ENCODE measurements around the gene CNNM4.

CNNM4 gene

GRCh38 chr2:96770442-96771202 lies 9.9 kb downstream of the CNNM4 start:
- H3K36me3 ChIP-seq (ENCODE audit: control insufficient read depth, insufficient read depth, low read length) = no peaks in the 10 kb centered on the region
- DNase-seq (ENCODE audit: low read depth, low spot score) = no peak
- no peaks in the 10 kb centered on the region for H3K27me3 ChIP-seq (ENCODE audit: control insufficient read depth, insufficient read depth, low read length)
- 0 out of 2 replicates have a peak, but pooled peaks cover 1% of the 10 kb centered on the region for H3K4me1 ChIP-seq (ENCODE audit: control insufficient read depth, insufficient read depth, low read length)
- H3K4me3 ChIP-seq (ENCODE audit: low read length) = no peak overlapping the region
- H3K9me3 ChIP-seq (ENCODE audit: control insufficient read depth, insufficient read depth, low read length) = no peaks in the 10 kb centered on the region
- H3K27ac ChIP-seq (ENCODE audit: low read length) = no peak overlapping the region
- WGBS (ENCODE audit: insufficient coverage, insufficient read length) = no CpG with 5 or more reads among the region's 25 CpGs

GRCh38 chr2:96771796-96772618 lies 11.3 kb downstream of the CNNM4 start:
- H3K27me3 ChIP-seq (ENCODE audit: control insufficient read depth, insufficient read depth, low read length) = no peaks in the 10 kb centered on the region
- H3K4me3 ChIP-seq (ENCODE audit: low read length) = no peak overlapping the region
- no CpG with 5 or more reads among the region's 20 CpGs for WGBS (ENCODE audit: insufficient coverage, insufficient read length)
- H3K4me1 ChIP-seq (ENCODE audit: control insufficient read depth, insufficient read depth, low read length) = 0 out of 2 replicates have a peak, but pooled peaks cover 1% of the 10 kb centered on the region
- no peak overlapping the region for H3K27ac ChIP-seq (ENCODE audit: low read length)
- H3K36me3 ChIP-seq (ENCODE audit: control insufficient read depth, insufficient read depth, low read length) = no peaks in the 10 kb centered on the region
- DNase-seq (ENCODE audit: low read depth, low spot score) = no peak
- H3K9me3 ChIP-seq (ENCODE audit: control insufficient read depth, insufficient read depth, low read length) = no peaks in the 10 kb centered on the region

GRCh38 chr2:96772903-96773671 lies 12.4 kb downstream of the CNNM4 start:
- H3K27ac ChIP-seq (ENCODE audit: low read length) = no peak overlapping the region
- WGBS (ENCODE audit: insufficient coverage, insufficient read length) = no CpG with 5 or more reads among the region's 12 CpGs
- no peaks in the 10 kb centered on the region for H3K27me3 ChIP-seq (ENCODE audit: control insufficient read depth, insufficient read depth, low read length)
- H3K36me3 ChIP-seq (ENCODE audit: control insufficient read depth, insufficient read depth, low read length) = no peaks in the 10 kb centered on the region
- 0 out of 2 replicates have a peak, but pooled peaks cover 1% of the 10 kb centered on the region for H3K4me1 ChIP-seq (ENCODE audit: control insufficient read depth, insufficient read depth, low read length)
- H3K9me3 ChIP-seq (ENCODE audit: control insufficient read depth, insufficient read depth, low read length) = no peaks in the 10 kb centered on the region
- no peak overlapping the region for H3K4me3 ChIP-seq (ENCODE audit: low read length)
- no peak for DNase-seq (ENCODE audit: low read depth, low spot score)

DNA sequence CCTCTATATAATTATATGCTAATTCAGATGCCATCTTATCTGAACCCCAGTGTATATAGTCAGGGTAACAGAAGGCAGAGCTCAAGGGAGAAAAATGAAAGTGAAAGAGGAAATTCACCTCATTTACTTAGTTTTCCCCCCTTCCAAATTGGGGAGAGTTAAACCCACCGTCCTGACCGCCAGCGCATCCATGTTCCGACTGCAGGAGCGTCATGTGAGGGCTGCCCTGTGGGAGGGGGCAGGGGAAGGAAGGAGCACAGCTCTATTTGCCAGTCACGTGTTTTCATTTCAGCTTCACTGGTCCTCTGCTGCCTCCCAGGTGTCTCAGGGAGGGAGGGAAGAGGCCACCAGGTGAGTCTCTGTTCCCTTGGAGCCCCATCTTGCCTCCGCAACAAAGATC lies 13.2 kb downstream of the CNNM4 start:
- no peak overlapping the region for H3K4me3 ChIP-seq (ENCODE audit: low read length)
- H3K9me3 ChIP-seq (ENCODE audit: control insufficient read depth, insufficient read depth, low read length) = no peaks in the 10 kb centered on the region
- H3K4me1 ChIP-seq (ENCODE audit: control insufficient read depth, insufficient read depth, low read length) = 0 out of 2 replicates have a peak, but pooled peaks cover 1% of the 10 kb centered on the region
- no peak overlapping the region for H3K27ac ChIP-seq (ENCODE audit: low read length)
- no peaks in the 10 kb centered on the region for H3K36me3 ChIP-seq (ENCODE audit: control insufficient read depth, insufficient read depth, low read length)
- DNase-seq (ENCODE audit: low read depth, low spot score) = no peak
- no CpG with 5 or more reads among the region's 7 CpGs for WGBS (ENCODE audit: insufficient coverage, insufficient read length)
- no peaks in the 10 kb centered on the region for H3K27me3 ChIP-seq (ENCODE audit: control insufficient read depth, insufficient read depth, low read length)

DNA sequence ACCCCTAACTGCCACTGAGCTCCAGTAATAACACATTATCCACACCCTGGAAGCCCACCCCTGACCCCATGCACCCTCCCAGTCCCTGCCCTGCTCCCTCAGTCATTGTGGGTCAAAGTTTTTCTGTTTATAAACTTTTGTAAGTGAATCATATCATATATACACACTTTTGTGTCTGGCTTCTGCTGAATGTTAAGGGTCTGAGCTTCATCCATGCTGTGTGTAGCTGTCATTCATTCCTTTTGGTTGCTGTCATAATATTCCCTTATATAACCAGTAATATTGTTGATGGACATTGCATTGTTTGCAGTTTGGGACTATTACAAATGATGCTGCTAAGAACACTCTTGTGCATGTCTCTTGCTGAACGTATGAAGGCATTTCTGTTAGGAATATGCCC lies 14.5 kb downstream of the CNNM4 start:
- H3K27ac ChIP-seq (ENCODE audit: low read length) = no peak overlapping the region
- 0 out of 2 replicates have a peak, but pooled peaks cover 1% of the 10 kb centered on the region for H3K4me1 ChIP-seq (ENCODE audit: control insufficient read depth, insufficient read depth, low read length)
- H3K36me3 ChIP-seq (ENCODE audit: control insufficient read depth, insufficient read depth, low read length) = no peaks in the 10 kb centered on the region
- H3K4me3 ChIP-seq (ENCODE audit: low read length) = no peak overlapping the region
- H3K9me3 ChIP-seq (ENCODE audit: control insufficient read depth, insufficient read depth, low read length) = no peaks in the 10 kb centered on the region
- WGBS (ENCODE audit: insufficient coverage, insufficient read length) = no CpG with 5 or more reads among the region's 1 CpG
- no peaks in the 10 kb centered on the region for H3K27me3 ChIP-seq (ENCODE audit: control insufficient read depth, insufficient read depth, low read length)
- no peak for DNase-seq (ENCODE audit: low read depth, low spot score)

DNA sequence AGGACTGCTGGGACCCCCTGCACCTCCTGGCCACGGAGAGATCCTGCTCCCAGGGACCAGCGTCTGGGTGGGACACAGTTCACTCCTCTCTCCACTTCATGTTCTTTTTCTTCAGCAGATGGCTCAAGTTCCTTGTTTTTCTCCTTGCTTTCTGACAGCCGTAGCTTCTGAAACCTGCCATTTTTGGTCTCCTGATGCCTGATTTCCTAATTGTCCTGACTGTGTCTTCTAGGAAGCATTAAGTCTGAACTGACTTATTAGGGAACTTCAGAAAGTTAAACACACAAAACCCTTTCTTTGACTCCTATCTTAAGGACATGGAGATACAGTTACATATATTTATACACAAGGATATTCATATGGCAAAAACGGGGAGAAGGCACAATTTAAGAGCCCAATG lies 22.7 kb downstream of the CNNM4 start:
- no CpG with 5 or more reads among the region's 4 CpGs for WGBS (ENCODE audit: insufficient coverage, insufficient read length)
- Histone ChIP-seq H3K27ac (ENCODE audit: low read length) (no peak overlapping the region), H3K4me3 (ENCODE audit: low read length) (no peak overlapping the region), H3K4me1 (ENCODE audit: control insufficient read depth, insufficient read depth, low read length) (no peaks in the 10 kb centered on the region), H3K27me3 (ENCODE audit: control insufficient read depth, insufficient read depth, low read length) (no peaks in the 10 kb centered on the region), H3K36me3 (ENCODE audit: control insufficient read depth, insufficient read depth, low read length) (no peaks in the 10 kb centered on the region), H3K9me3 (ENCODE audit: control insufficient read depth, insufficient read depth, low read length) (no peaks in the 10 kb centered on the region)
- DNase-seq (ENCODE audit: low read depth, low spot score) = no peak

GRCh38 chr2:96787411-96787810 lies 26.7 kb downstream of the CNNM4 start:
- Histone ChIP-seq H3K4me3 (ENCODE audit: low read length) (no peak overlapping the region), H3K9me3 (ENCODE audit: control insufficient read depth, insufficient read depth, low read length) (no peaks in the 10 kb centered on the region)
- WGBS (ENCODE audit: insufficient coverage, insufficient read length) = no CpG with 5 or more reads among the region's 3 CpGs

GRCh38 chr2:96788442-96789244 lies 27.9 kb downstream of the CNNM4 start:
- Histone ChIP-seq H3K27me3 (ENCODE audit: control insufficient read depth, insufficient read depth, low read length) (no peaks in the 10 kb centered on the region), H3K4me1 (ENCODE audit: control insufficient read depth, insufficient read depth, low read length) (no peaks in the 10 kb centered on the region; the same call in 1 of the 2 replicates), H3K27ac (ENCODE audit: low read length) (no peak overlapping the region), H3K9me3 (ENCODE audit: control insufficient read depth, insufficient read depth, low read length) (no peaks in the 10 kb centered on the region), H3K36me3 (ENCODE audit: control insufficient read depth, insufficient read depth, low read length) (no peaks in the 10 kb centered on the region), H3K4me3 (ENCODE audit: low read length) (no peak overlapping the region)
- no CpG with 5 or more reads among the region's 17 CpGs for WGBS (ENCODE audit: insufficient coverage, insufficient read length)
- no peak for DNase-seq (ENCODE audit: low read depth, low spot score)

More at GRCh38 chr2:96787411-96787810, 26.7 kb downstream of the CNNM4 start:
- no peak for DNase-seq (ENCODE audit: low read depth, low spot score)
- Histone ChIP-seq H3K36me3 (ENCODE audit: control insufficient read depth, insufficient read depth, low read length) (no peaks in the 10 kb centered on the region), H3K27me3 (ENCODE audit: control insufficient read depth, insufficient read depth, low read length) (no peaks in the 10 kb centered on the region), H3K27ac (ENCODE audit: low read length) (no peak overlapping the region), H3K4me1 (ENCODE audit: control insufficient read depth, insufficient read depth, low read length) (no peaks in the 10 kb centered on the region; the same call in 1 of the 2 replicates)

- H3K27ac ChIP-seq (ENCODE audit: low read length) = no peak overlapping the region
- no peak overlapping the region for H3K4me3 ChIP-seq (ENCODE audit: low read length)
- no peaks in the 10 kb centered on the region for H3K9me3 ChIP-seq (ENCODE audit: control insufficient read depth, insufficient read depth, low read length)
- DNase-seq (ENCODE audit: low read depth, low spot score) = no peak
- H3K36me3 ChIP-seq (ENCODE audit: control insufficient read depth, insufficient read depth, low read length) = no peaks in the 10 kb centered on the region
- no peaks in the 10 kb centered on the region; the same call in 1 of the 2 replicates for H3K4me1 ChIP-seq (ENCODE audit: control insufficient read depth, insufficient read depth, low read length)
- no peaks in the 10 kb centered on the region for H3K27me3 ChIP-seq (ENCODE audit: control insufficient read depth, insufficient read depth, low read length)
- no CpG with 5 or more reads among the region's 6 CpGs for WGBS (ENCODE audit: insufficient coverage, insufficient read length)
Measured at GRCh38 chr2:96789245-96789617, 28.5 kb downstream of the CNNM4 start.
